Kidney epithelial cell (primary cell): ENCODE measurements around the gene DNAH8. TPM values are rescaled to one million over a fixed set of nuclear protein-coding genes. Genes with fewer than 3 reads are reported as not detected.

Source experiments
- DNase-seq: peaks from one replicate; pipeline ENCODE4 v3.0.0-alpha.2; 2010; ENCODE audit warnings: low read depth
- H3K27me3 ChIP-seq: 2 replicates; pipeline ENCODE4 v1.6.0; 2011; ENCODE audit warnings: low read length; ENCODE audit not compliant: control insufficient read depth, insufficient read depth
- H3K36me3 ChIP-seq: 2 replicates; pipeline ENCODE4 v1.5.1; 2011; ENCODE audit warnings: low read length; ENCODE audit not compliant: control insufficient read depth, insufficient read depth
- H3K4me3 ChIP-seq: 2 replicates; pipeline ENCODE4 v1.5.1; 2011; ENCODE audit warnings: low read depth, mild to moderate bottlenecking, control low read depth, low read length
- CTCF ChIP-seq: IDR thresholded peaks from 2 replicates; pipeline ENCODE4 v1.5.1; 2011; ENCODE audit warnings: mild to moderate bottlenecking, moderate library complexity, low read length, control low read depth, inconsistent platforms; ENCODE audit not compliant: insufficient read depth, poor library complexity, severe bottlenecking
- total RNA-seq: library from RNA; depleted of rRNA; stranded (reverse); fragments of >200 nt; gene quantifications from 2 replicates; pipeline ENCODE4 v1.2.3, GENCODE V29; 2015

Gene DNAH8
- total RNA-seq, 1 donor from 2014 or later, result not detected

GRCh38 chr6:39077882-39078594, 362.9 kb downstream of the DNAH8 start:
- Histone ChIP-seq H3K36me3 (no peaks in the 10 kb centered on the region), H3K27me3 (no peaks in the 10 kb centered on the region), H3K4me3 (no peak overlapping the region)
- no peak for DNase-seq
- no peak for TF ChIP-seq CTCF

GRCh38 chr6:39078695-39079094, 363.6 kb downstream of the DNAH8 start:
- Histone ChIP-seq H3K4me3 (no peak overlapping the region), H3K36me3 (no peaks in the 10 kb centered on the region), H3K27me3 (no peaks in the 10 kb centered on the region)
- DNase-seq, result no peak
- TF ChIP-seq CTCF, result no peak

- Histone ChIP-seq H3K36me3 (no peaks in the 10 kb centered on the region), H3K27me3 (no peaks in the 10 kb centered on the region), H3K4me3 (no peak overlapping the region)
- DNase-seq, result no peak
- no peak for TF ChIP-seq CTCF
Measured at GRCh38 chr6:39079197-39080125, 364.4 kb downstream of the DNAH8 start.

Other genes starting within 250 kb of the DNAH8 start
- 7.3 and 10.5 TPM in 2 replicates for gene BTBD9, start 75.4 kb upstream of the DNAH8 start, total RNA-seq
- gene GLO1, start 12.2 kb upstream of the DNAH8 start, total RNA-seq, result 168 and 195 TPM in 2 replicates